ENCODE measurements around the gene SLC41A3. TPM values are rescaled to one million over a fixed set of nuclear protein-coding genes. Genes with fewer than 3 reads are reported as not detected.

The SLC41A3 gene
- polyA plus RNA-seq, 3 donors = 2.8 to 18.2 (median 13.6) TPM

DNA sequence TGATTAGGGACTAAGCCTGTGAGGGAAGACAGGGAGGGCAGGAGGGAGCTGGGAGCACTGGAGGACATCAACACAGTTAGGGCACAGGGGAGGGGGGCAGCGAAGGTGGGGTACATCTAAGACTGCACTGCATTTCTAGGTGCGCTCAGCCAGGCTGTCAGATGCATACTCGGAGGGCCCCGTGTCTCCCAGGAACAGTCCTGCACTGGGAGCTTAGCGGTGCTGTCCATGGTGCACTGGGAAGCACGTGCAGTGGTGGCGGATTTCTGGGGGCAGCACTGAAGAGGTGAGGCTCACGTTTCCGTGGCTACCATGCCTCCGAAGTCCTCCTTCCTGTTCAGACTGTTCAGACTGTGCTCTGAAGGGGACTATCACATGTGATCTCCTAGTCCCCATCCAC is 60.5 kb downstream of the SLC41A3 start:
- TF ChIP-seq, protein P1, sequence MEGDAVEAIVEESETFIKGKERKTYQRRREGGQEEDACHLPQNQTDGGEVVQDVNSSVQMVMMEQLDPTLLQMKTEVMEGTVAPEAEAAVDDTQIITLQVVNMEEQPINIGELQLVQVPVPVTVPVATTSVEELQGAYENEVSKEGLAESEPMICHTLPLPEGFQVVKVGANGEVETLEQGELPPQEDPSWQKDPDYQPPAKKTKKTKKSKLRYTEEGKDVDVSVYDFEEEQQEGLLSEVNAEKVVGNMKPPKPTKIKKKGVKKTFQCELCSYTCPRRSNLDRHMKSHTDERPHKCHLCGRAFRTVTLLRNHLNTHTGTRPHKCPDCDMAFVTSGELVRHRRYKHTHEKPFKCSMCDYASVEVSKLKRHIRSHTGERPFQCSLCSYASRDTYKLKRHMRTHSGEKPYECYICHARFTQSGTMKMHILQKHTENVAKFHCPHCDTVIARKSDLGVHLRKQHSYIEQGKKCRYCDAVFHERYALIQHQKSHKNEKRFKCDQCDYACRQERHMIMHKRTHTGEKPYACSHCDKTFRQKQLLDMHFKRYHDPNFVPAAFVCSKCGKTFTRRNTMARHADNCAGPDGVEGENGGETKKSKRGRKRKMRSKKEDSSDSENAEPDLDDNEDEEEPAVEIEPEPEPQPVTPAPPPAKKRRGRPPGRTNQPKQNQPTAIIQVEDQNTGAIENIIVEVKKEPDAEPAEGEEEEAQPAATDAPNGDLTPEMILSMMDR (IDR thresholded peaks at IDR 0.05) = no peak

DNA sequence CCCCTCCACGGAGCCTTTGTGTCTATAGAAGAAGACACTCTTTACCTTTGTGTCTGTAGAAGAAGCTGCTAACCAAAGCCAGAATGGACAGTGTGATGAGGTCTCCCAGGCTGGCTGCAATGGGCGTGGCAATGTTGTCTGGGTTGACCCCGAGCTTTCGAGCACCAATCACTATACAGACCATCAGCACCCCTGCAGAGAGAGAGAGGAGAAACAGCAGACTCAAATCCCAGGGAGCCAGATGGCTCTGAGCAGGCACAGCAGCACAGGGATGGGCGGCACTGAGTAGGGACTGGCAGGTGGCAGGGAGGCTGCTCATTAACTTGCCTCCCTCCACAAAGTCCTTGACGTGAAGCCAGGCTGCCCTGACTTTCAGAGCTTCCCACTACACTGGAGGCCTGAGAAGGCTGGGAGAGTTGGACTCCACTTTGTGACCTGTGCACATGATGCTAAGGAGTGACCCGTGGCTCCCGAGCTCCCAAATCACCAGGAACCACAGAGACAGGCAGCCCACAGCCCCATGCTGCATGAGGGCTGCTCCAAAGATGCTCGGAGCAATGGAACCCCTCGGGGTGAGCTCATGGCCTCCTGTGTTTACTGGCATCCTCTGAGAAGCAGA is 61.1 kb downstream of the SLC41A3 start:
- TF ChIP-seq, protein P1 (IDR thresholded peaks at IDR 0.05) = no peak
- H3K36me3 Mint-ChIP-seq = peaks cover 34 to 47% of the 10 kb centered on the region in 2 donors
- peaks cover 2% of the 10 kb centered on the region for H3K4me1 Mint-ChIP-seq
- peaks cover 1 to 18% (median 7%) of the 10 kb centered on the region in 7 donors for H3K9me3 Mint-ChIP-seq
- Histone ChIP-seq H3K9ac (ENCODE audit: insufficient read depth, low read length, poor library complexity, severe bottlenecking) (no peak overlapping the region), H3K36me3 (replicated peaks in 1 of 2; ENCODE audit: control insufficient read depth in 1 of 2, insufficient read depth in 2 of 2, low read length in 2 of 2) (peaks cover 2 to 10% of the 10 kb centered on the region in 2 donors), H3K9me3 (replicated peaks in 1 of 2; ENCODE audit: control insufficient read depth in 1 of 2, insufficient read depth in 1 of 2, low read length in 2 of 2) (peaks cover under 1 to 5% of the 10 kb centered on the region in 2 donors), H3K27ac (ENCODE audit: low read depth in 1 of 2, low read length in 2 of 2) (no peak overlapping the region), H3K4me1 (ENCODE audit: control insufficient read depth in 1 of 2, insufficient read depth in 2 of 2, low read length in 2 of 2) (no peaks in the 10 kb centered on the region), H3K4me2 (replicated peaks; ENCODE audit: extremely low read depth, low read length, poor library complexity, severe bottlenecking) (no peak overlapping the region), H3K79me2 (ENCODE audit: insufficient read depth, low read length) (no peaks in the 10 kb centered on the region), H3K27me3 (ENCODE audit: control insufficient read depth in 2 of 2, insufficient read depth in 2 of 2, low read length in 2 of 2) (no peaks in the 10 kb centered on the region), H4K20me1 (ENCODE audit: insufficient read depth, low read length) (no peaks in the 10 kb centered on the region), H2AFZ (ENCODE audit: insufficient read depth, low read depth, low read length, poor library complexity, severe bottlenecking) (no peak overlapping the region), H3K4me3 (replicated peaks in 1 of 3; ENCODE audit: low read depth in 2 of 3, low read length in 3 of 3) (no peak overlapping the region)
- no peak overlapping the region for H3K4me3 Mint-ChIP-seq
- H3K27ac Mint-ChIP-seq = peak overlapping the region in 1 of 7 donors; percentile 46
- H3K27me3 Mint-ChIP-seq (ENCODE audit: low read depth in 3 of 3) = no peaks in the 10 kb centered on the region
- no peak for DNase-seq
- WGBS (ENCODE audit: insufficient coverage) = 96% methylated on average over 5 of the region's 10 CpGs
- intact Hi-C loops (cut with micrococcal nuclease) = no loop called here

More for the DNA sequence above, 60.5 kb downstream of the SLC41A3 start:
- Histone ChIP-seq H2AFZ (ENCODE audit: insufficient read depth, low read depth, low read length, poor library complexity, severe bottlenecking) (no peak overlapping the region), H3K9ac (ENCODE audit: insufficient read depth, low read length, poor library complexity, severe bottlenecking) (no peak overlapping the region), H3K27me3 (ENCODE audit: control insufficient read depth in 2 of 2, insufficient read depth in 2 of 2, low read length in 2 of 2) (no peaks in the 10 kb centered on the region), H4K20me1 (ENCODE audit: insufficient read depth, low read length) (no peaks in the 10 kb centered on the region), H3K27ac (ENCODE audit: low read depth in 1 of 2, low read length in 2 of 2) (no peak overlapping the region), H3K36me3 (replicated peaks in 1 of 2; ENCODE audit: control insufficient read depth in 1 of 2, insufficient read depth in 2 of 2, low read length in 2 of 2) (peaks cover 2 to 10% of the 10 kb centered on the region in 2 donors), H3K9me3 (replicated peaks in 1 of 2; ENCODE audit: control insufficient read depth in 1 of 2, insufficient read depth in 1 of 2, low read length in 2 of 2) (peaks cover 6 to 10% of the 10 kb centered on the region in 2 donors), H3K4me1 (ENCODE audit: control insufficient read depth in 1 of 2, insufficient read depth in 2 of 2, low read length in 2 of 2) (no peaks in the 10 kb centered on the region), H3K4me3 (replicated peaks in 1 of 3; ENCODE audit: low read depth in 2 of 3, low read length in 3 of 3) (no peak overlapping the region), H3K79me2 (ENCODE audit: insufficient read depth, low read length) (no peaks in the 10 kb centered on the region), H3K4me2 (replicated peaks; ENCODE audit: extremely low read depth, low read length, poor library complexity, severe bottlenecking) (no peak overlapping the region)
- DNase-seq = no peak
- Mint-ChIP-seq H3K27me3 (ENCODE audit: low read depth in 3 of 3) (no peaks in the 10 kb centered on the region), H3K36me3 (peaks cover 32 to 50% of the 10 kb centered on the region in 2 donors), H3K4me1 (peaks cover 2% of the 10 kb centered on the region), H3K4me3 (no peak overlapping the region), H3K9me3 (peaks cover 7 to 23% (median 12%) of the 10 kb centered on the region in 7 donors), H3K27ac (no peak overlapping the region)
- intact Hi-C loops (cut with micrococcal nuclease) = no loop called here
- WGBS (ENCODE audit: insufficient coverage) = 94% methylated on average over 10 of the region's 10 CpGs
